Uterus (tissue), 4 donors: Measurements from ENCODE around the gene SLC22A2. TPM values are rescaled to one million over a fixed set of nuclear protein-coding genes. Genes with fewer than 3 reads are reported as not detected.

ENCODE experiments used
- DNase-seq, 2 donors: peaks; one replicate each; pipeline ENCODE4 v3.0.0-alpha.2; 2019 to 2020
- H3K27ac ChIP-seq, 2 donors: fragments of 200-600 bp; sonication (generic); 1 replicate in 1 of 2; 2 replicates in 1 of 2; pipeline ENCODE4 v1.5.1; 2016 to 2018
- H3K27me3 ChIP-seq, 2 donors: fragments of 200-600 bp; sonication (generic); one replicate each; pipeline ENCODE4 v1.5.1; 2018 to 2019; ENCODE audit warnings: control low read depth in 1 of 2
- H3K36me3 ChIP-seq, 2 donors: fragments of 200-600 bp; sonication (generic); one replicate each; pipeline ENCODE4 v1.5.1; 2019; ENCODE audit warnings: control low read depth in 1 of 2
- H3K4me1 ChIP-seq, 2 donors: fragments of 200-600 bp; sonication (generic); one replicate each; pipeline ENCODE4 v1.5.1; 2018 to 2019; ENCODE audit warnings: control low read depth in 1 of 2
- H3K4me3 ChIP-seq, 2 donors: fragments of 200-600 bp; sonication (generic); 1 replicate in 1 of 2; 2 replicates in 1 of 2; pipeline ENCODE4 v1.5.1; 2018 to 2019; ENCODE audit warnings: mild to moderate bottlenecking in 1 of 2
- H3K9me3 ChIP-seq, 2 donors: fragments of 200-600 bp; sonication (generic); one replicate each; pipeline ENCODE4 v1.5.1; 2019; ENCODE audit warnings: control low read depth in 1 of 2
- CTCF ChIP-seq, 4 experiments: fragments of 200-600 bp in 2 of 4; fragments of 450-650 bp in 2 of 4; sonication (generic) in 2 of 4; IDR thresholded peaks; one replicate each; pipeline ENCODE4 v1.5.1; 2016 to 2019; ENCODE audit warnings: antibody characterized with exemption in 4 of 4, mild to moderate bottlenecking in 2 of 4, moderate library complexity in 1 of 4
- POLR2A ChIP-seq, 2 donors: fragments of 450-650 bp; IDR thresholded peaks; one replicate each; pipeline ENCODE4 v1.6.1; 2016; ENCODE audit warnings: antibody characterized with exemption in 2 of 2, mild to moderate bottlenecking in 1 of 2, moderate library complexity in 1 of 2
- intact Hi-C: fragments of 100-400 bp; cut with DNase I; formaldehyde crosslinking; loops from one replicate; pipeline ENCODE4 v1.15.1; 2023; ENCODE audit warnings: low total_unique reads
- total RNA-seq, 4 donors: library from RNA; depleted of rRNA in 3 of 4; stranded (reverse); fragments of >200 nt in 3 of 4; gene quantifications; one replicate each; pipeline versions ENCODE4 v1.1.0 to v1.2.4, GENCODE V29; 2014 to 2023
- donor health status: DM: yes; HTN: yes; CAD: no.

SLC22A2 gene
- total RNA-seq, 4 donors from 2014 or later = 0.21 TPM; not detected in 3

DNA sequence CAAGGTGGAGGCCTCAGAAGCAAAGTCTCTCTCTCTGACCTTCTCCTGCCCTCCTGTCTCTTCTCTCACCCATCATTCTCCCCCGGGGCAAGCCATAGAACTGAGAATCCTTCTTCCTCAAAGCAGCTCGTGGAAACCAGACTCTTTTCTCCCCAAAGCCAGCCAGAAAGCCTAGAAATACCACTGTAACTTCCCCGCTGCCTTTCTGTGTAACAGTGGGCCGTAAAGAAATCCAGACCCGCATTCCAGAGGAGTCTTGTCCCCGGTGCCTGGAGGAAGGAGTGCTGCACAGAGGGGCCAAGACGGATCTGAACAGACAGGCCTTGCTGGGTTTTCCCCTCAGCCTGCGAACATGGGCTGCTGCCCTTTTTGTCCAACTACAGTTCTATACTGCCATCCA, 977 bp upstream of the SLC22A2 start:
- DNase-seq = no peak
- Histone ChIP-seq H3K36me3 (no peaks in the 10 kb centered on the region), H3K9me3 (no peaks in the 10 kb centered on the region), H3K27me3 (no peaks in the 10 kb centered on the region), H3K27ac (peak overlapping the region; percentile 46 to 62), H3K4me3 (no peak overlapping the region), H3K4me1 (no peaks in the 10 kb centered on the region)
- intact Hi-C loops = no loop called here
- TF ChIP-seq POLR2A (IDR thresholded peaks at IDR 0.05) (no peak), CTCF (IDR thresholded peaks at IDR 0.05) (no peak)

GRCh38 chr6:160259143-160259425, 463 bp upstream of the SLC22A2 start:
- Histone ChIP-seq H3K4me1 (no peaks in the 10 kb centered on the region), H3K4me3 (no peak overlapping the region), H3K27me3 (no peaks in the 10 kb centered on the region), H3K36me3 (no peaks in the 10 kb centered on the region), H3K9me3 (no peaks in the 10 kb centered on the region), H3K27ac (peak overlapping the region in 1 of 2 donors; percentile 62)
- no peak for TF ChIP-seq CTCF (IDR thresholded peaks at IDR 0.05)
- no peak for TF ChIP-seq POLR2A (IDR thresholded peaks at IDR 0.05)
- no peak for DNase-seq
- intact Hi-C loops = no loop called here

GRCh38 chr6:160256445-160256844, 2.2 kb downstream of the SLC22A2 start:
- H3K27ac ChIP-seq = no peak overlapping the region
- H3K27me3 ChIP-seq = no peaks in the 10 kb centered on the region
- intact Hi-C loops = no loop called here
- H3K4me3 ChIP-seq = no peak overlapping the region
- TF ChIP-seq CTCF (IDR thresholded peaks at IDR 0.05) (no peak), POLR2A (IDR thresholded peaks at IDR 0.05) (no peak)
- no peaks in the 10 kb centered on the region for H3K36me3 ChIP-seq
- no peak for DNase-seq
- no peaks in the 10 kb centered on the region for H3K4me1 ChIP-seq
- no peaks in the 10 kb centered on the region for H3K9me3 ChIP-seq

- intact Hi-C loops = no loop called here
- H3K4me1 ChIP-seq = no peaks in the 10 kb centered on the region
- TF ChIP-seq CTCF (IDR thresholded peaks at IDR 0.05) = no peak
- TF ChIP-seq POLR2A (IDR thresholded peaks at IDR 0.05) = no peak
Observed at GRCh38 chr6:160254467-160255312, 3.9 kb downstream of the SLC22A2 start.

DNA sequence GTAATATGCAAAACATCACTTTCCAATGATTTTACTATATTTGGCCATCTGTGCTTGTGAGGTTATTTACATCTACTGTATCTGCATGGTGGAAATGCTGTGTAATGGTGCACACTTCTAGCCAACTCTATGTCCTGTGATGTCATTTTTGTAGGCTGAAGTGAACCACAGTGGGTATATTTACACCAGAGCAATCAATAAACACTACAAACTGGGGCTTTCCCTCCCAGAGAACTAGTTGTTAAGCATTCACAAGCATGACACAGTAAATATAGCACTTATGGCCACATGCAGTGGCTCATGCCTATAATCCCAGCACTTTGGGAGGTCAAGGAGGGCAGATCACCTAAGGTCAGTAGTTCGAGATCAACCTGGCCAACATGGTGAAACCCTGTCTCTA, 4.9 kb downstream of the SLC22A2 start:
- intact Hi-C loops = no loop called here
- DNase-seq = no peak
- Histone ChIP-seq H3K9me3 (no peaks in the 10 kb centered on the region), H3K27me3 (no peaks in the 10 kb centered on the region), H3K4me1 (no peaks in the 10 kb centered on the region), H3K4me3 (no peak overlapping the region), H3K27ac (no peak overlapping the region), H3K36me3 (no peaks in the 10 kb centered on the region)
- TF ChIP-seq CTCF (IDR thresholded peaks at IDR 0.05) = no peak
- TF ChIP-seq POLR2A (IDR thresholded peaks at IDR 0.05) = no peak

More at GRCh38 chr6:160254467-160255312, 3.9 kb downstream of the SLC22A2 start:
- Histone ChIP-seq H3K36me3 (no peaks in the 10 kb centered on the region), H3K9me3 (no peaks in the 10 kb centered on the region), H3K27ac (no peak overlapping the region), H3K27me3 (no peaks in the 10 kb centered on the region), H3K4me3 (no peak overlapping the region)
- no peak for DNase-seq
